ENCODE results near the gene AADAC. TPM values are rescaled to one million over a fixed set of nuclear protein-coding genes. Genes with fewer than 3 reads are reported as not detected.
"Not testable (repeated sequence)": the region's sequence is repeated elsewhere in the genome, so short reads cannot be mapped to it uniquely, and the experiment has no call there.

AADAC gene
- total RNA-seq, 2 donors from 2014 or later = not detected

DNA sequence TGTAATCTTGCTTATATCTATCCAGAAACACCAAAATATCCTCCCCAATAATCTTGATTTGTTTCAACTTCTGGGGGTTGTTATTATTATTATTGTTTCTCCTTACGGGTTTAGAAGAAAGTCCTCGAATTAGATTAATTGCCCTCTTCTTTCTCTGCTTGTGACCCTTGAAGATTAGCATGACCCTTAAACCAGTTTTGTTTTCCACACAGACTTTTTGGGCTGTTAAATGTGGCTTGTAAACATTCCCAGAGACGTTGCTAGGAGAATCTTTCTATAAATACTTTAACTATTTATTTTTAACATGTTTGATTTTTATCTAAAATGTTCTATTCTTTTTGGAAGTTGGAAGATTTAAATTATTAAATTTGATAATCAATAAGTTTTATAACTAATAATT is 55.3 kb downstream of the AADAC start:
- Mint-ChIP-seq H3K4me1 (no peaks in the 10 kb centered on the region), H3K27me3 (ENCODE audit: insufficient read depth) (no peaks in the 10 kb centered on the region), H3K4me3 (no peak overlapping the region), H3K9me3 (no peaks in the 10 kb centered on the region), H3K27ac (no peak overlapping the region), H3K36me3 (ENCODE audit: low read depth) (no peaks in the 10 kb centered on the region)
- TF ChIP-seq, protein P1, sequence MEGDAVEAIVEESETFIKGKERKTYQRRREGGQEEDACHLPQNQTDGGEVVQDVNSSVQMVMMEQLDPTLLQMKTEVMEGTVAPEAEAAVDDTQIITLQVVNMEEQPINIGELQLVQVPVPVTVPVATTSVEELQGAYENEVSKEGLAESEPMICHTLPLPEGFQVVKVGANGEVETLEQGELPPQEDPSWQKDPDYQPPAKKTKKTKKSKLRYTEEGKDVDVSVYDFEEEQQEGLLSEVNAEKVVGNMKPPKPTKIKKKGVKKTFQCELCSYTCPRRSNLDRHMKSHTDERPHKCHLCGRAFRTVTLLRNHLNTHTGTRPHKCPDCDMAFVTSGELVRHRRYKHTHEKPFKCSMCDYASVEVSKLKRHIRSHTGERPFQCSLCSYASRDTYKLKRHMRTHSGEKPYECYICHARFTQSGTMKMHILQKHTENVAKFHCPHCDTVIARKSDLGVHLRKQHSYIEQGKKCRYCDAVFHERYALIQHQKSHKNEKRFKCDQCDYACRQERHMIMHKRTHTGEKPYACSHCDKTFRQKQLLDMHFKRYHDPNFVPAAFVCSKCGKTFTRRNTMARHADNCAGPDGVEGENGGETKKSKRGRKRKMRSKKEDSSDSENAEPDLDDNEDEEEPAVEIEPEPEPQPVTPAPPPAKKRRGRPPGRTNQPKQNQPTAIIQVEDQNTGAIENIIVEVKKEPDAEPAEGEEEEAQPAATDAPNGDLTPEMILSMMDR (conservative IDR thresholded peaks at IDR 0.05) = no peak
- no peak overlapping the region for H3K27ac ChIP-seq (ENCODE audit: low read depth, low read length)
- H3K36me3 ChIP-seq (ENCODE audit: control insufficient read depth, insufficient read depth, low read length) = no peaks in the 10 kb centered on the region
- 78% methylated on average over 2 of the region's 3 CpGs; no CpG with 5 or more reads in 1 of the 2 experiments for WGBS, 2 experiments (ENCODE audit: insufficient coverage in 1 of 2, insufficient read length in 1 of 2)
- H3K9ac ChIP-seq (ENCODE audit: extremely low read depth, low read length, poor library complexity, severe bottlenecking) = no peak overlapping the region
- no peaks in the 10 kb centered on the region for H3K27me3 ChIP-seq (ENCODE audit: control insufficient read depth, insufficient read depth, low read length, poor library complexity, severe bottlenecking)
- no peaks in the 10 kb centered on the region for H3K4me1 ChIP-seq (ENCODE audit: control insufficient read depth, insufficient read depth, low read length)
- no peak for DNase-seq
- H3K9me3 ChIP-seq (ENCODE audit: control insufficient read depth, low read length) = no peaks in the 10 kb centered on the region
- no peak overlapping the region for H3K4me3 ChIP-seq (ENCODE audit: low read length)

DNA sequence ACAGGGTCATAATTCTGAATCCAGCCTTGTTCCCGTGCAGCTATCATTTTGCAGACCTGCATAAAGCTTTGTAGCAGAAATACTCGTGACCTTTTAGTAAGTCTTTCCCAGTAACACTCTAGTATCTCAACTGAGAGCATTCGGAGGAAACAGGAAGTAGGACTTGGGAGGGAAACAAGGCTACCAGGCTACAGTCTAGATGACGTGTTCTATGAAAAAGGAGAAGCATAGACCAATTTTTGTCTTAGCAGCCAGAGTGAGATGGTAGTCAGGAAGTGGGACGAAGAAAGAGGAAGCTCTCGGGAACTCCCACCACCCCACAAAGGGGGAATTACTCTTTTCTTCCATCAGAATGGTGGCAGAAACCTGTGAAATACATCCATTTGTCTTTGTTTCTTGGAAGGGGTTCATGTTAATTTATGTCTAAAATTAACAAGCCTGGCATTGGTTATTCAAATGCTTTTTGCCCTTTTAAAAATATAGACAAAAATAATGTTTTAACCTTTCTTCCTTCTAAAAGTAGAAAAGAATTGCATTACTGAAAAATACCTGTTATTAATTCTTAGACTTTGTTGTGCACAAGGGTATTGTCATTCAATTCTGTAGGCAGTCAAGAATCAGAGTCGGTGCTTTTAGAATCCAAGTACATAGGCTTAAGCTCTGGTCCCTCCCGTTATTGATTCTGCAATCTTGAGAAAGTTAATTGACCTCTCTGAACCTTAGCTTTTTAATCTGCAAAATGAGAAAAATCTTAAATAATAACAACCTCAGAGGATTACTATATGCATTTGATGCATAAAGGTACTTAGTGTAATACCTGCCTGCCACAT is 57.9 kb downstream of the AADAC start:
- H3K4me3 Mint-ChIP-seq = no peak overlapping the region
- Histone ChIP-seq H3K4me3 (ENCODE audit: low read length) (no peak overlapping the region), H3K36me3 (ENCODE audit: control insufficient read depth, insufficient read depth, low read length) (no peaks in the 10 kb centered on the region), H3K27ac (ENCODE audit: low read depth, low read length) (no peak overlapping the region), H3K9ac (ENCODE audit: extremely low read depth, low read length, poor library complexity, severe bottlenecking) (no peak overlapping the region), H3K9me3 (ENCODE audit: control insufficient read depth, low read length) (no peaks in the 10 kb centered on the region), H3K4me1 (ENCODE audit: control insufficient read depth, insufficient read depth, low read length) (no peaks in the 10 kb centered on the region), H3K27me3 (ENCODE audit: control insufficient read depth, insufficient read depth, low read length, poor library complexity, severe bottlenecking) (no peaks in the 10 kb centered on the region)
- TF ChIP-seq, protein P1 (conservative IDR thresholded peaks at IDR 0.05) = no peak
- no peaks in the 10 kb centered on the region for H3K36me3 Mint-ChIP-seq (ENCODE audit: low read depth)
- H3K4me1 Mint-ChIP-seq = no peaks in the 10 kb centered on the region
- WGBS, 2 experiments (ENCODE audit: insufficient coverage in 1 of 2, insufficient read length in 1 of 2) = 90 to 92% methylated on average over 5 to 8 of the region's 8 CpGs
- no peaks in the 10 kb centered on the region for H3K27me3 Mint-ChIP-seq (ENCODE audit: insufficient read depth)
- H3K27ac Mint-ChIP-seq = no peak overlapping the region
- H3K9me3 Mint-ChIP-seq = no peaks in the 10 kb centered on the region
- no peak for DNase-seq

GRCh38 chr3:151873398-151873797 is 59.5 kb downstream of the AADAC start, which contains the start of gene SUCNR1:
Gene SUCNR1 (plus strand): TSS chr3:151873643. CDS start chr3:151879893, 6,250 bp downstream.
- Mint-ChIP-seq H3K27me3 (ENCODE audit: insufficient read depth) (no peaks in the 10 kb centered on the region), H3K4me3 (no peak within 1 kb of the TSS), H3K9me3 (no peaks in the 10 kb centered on the region), H3K4me1 (no peaks in the 10 kb centered on the region), H3K27ac (no peak within 1 kb of the TSS), H3K36me3 (ENCODE audit: low read depth) (no peaks in the 10 kb centered on the region)
- H3K36me3 ChIP-seq (ENCODE audit: control insufficient read depth, insufficient read depth, low read length) = no peaks in the 10 kb centered on the region
- no peak within 1 kb of the TSS for H3K27ac ChIP-seq (ENCODE audit: low read depth, low read length)
- H3K9ac ChIP-seq (ENCODE audit: extremely low read depth, low read length, poor library complexity, severe bottlenecking) = no peak within 1 kb of the TSS
- no peaks in the 10 kb centered on the region for H3K9me3 ChIP-seq (ENCODE audit: control insufficient read depth, low read length)
- TF ChIP-seq, protein P1 (conservative IDR thresholded peaks at IDR 0.05) = no peak
- H3K4me1 ChIP-seq (ENCODE audit: control insufficient read depth, insufficient read depth, low read length) = no peaks in the 10 kb centered on the region
- no peaks in the 10 kb centered on the region for H3K27me3 ChIP-seq (ENCODE audit: control insufficient read depth, insufficient read depth, low read length, poor library complexity, severe bottlenecking)
- no peak within 1 kb of the TSS for H3K4me3 ChIP-seq (ENCODE audit: low read length)
- DNase-seq = no peak

- H3K36me3 ChIP-seq (ENCODE audit: control insufficient read depth, insufficient read depth, low read length); H3K4me1 ChIP-seq (ENCODE audit: control insufficient read depth, insufficient read depth, low read length); H3K4me3 ChIP-seq (ENCODE audit: low read length); H3K9me3 Mint-ChIP-seq; H3K4me3 Mint-ChIP-seq; DNase-seq; H3K27me3 ChIP-seq (ENCODE audit: control insufficient read depth, insufficient read depth, low read length, poor library complexity, severe bottlenecking); H3K27ac ChIP-seq (ENCODE audit: low read depth, low read length); H3K9ac ChIP-seq (ENCODE audit: extremely low read depth, low read length, poor library complexity, severe bottlenecking); H3K4me1 Mint-ChIP-seq; H3K27me3 Mint-ChIP-seq (ENCODE audit: insufficient read depth); H3K9me3 ChIP-seq (ENCODE audit: control insufficient read depth, low read length); H3K36me3 Mint-ChIP-seq (ENCODE audit: low read depth); H3K27ac Mint-ChIP-seq: not testable (repeated sequence)
- WGBS, 2 experiments (ENCODE audit: insufficient coverage in 1 of 2, insufficient read length in 1 of 2) = 90 to 95% methylated on average over 2 to 5 of the region's 5 CpGs
Measured at GRCh38 chr3:151874079-151874478, 60.2 kb downstream of the AADAC start.
